SK-N-SH treated with all-trans-retinoic acid at 6 μM for 48 hours (cell line): ENCODE data around the gene SLX9.

ENCODE experiments used
- GLIS3 ChIP-seq: fragments of 250-450 bp; sonication (Bioruptor Pico); IDR thresholded peaks from 2 replicates; pipeline ENCODE4 v1.5.0; 2020; ENCODE audit warnings: mild to moderate bottlenecking, moderate library complexity
- ISL1 ChIP-seq: fragments of 250-450 bp; sonication (Bioruptor Pico); IDR thresholded peaks from 2 replicates; pipeline ENCODE4 v2.1.2; 2022; ENCODE audit warnings: mild to moderate bottlenecking, moderate library complexity
- RARB ChIP-seq: fragments of 250-450 bp; sonication (Bioruptor Pico); IDR thresholded peaks from 2 replicates; pipeline ENCODE4 v1.8.0; 2021; ENCODE audit warnings: mild to moderate bottlenecking, moderate library complexity
- ZNF70 ChIP-seq: fragments of 450-650 bp; formaldehyde crosslinking; IDR thresholded peaks from 2 replicates; pipeline ENCODE4 v1.5.0; 2020; ENCODE audit warnings: mild to moderate bottlenecking, moderate library complexity

DNA sequence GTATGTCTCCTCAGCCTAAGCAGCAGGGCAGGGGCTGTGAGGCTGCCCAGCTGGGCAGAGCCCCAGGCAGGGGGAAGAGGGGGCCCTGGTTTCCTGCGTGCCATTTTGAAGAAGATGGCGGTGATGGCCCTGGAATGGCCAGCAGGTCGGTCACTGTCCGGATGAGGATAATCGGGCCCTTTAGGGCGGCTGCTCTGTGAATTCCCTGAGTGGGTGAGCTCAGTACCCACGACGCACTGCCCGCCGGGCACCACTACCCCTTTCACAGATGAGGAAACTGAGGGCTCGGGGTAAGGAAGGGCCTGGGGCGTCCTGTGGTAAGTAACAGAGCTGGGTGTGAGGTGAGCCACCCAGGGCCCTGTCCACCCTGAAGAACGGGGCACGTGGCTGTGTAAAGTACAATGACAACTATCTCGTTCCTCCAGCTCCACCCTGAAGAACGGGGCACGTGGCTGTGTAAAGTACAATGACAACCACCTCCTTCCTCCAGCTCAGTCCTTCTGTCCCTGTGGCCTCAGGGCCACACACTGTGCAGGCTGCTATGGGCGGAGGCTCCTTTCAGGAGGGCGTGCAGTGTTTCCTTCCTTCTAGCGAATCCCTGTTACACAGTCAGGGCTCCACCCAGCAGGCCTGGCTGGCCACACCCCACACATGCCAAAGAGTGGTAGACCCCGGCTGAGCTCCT is 42.4 kb upstream of the SLX9 start:
- TF ChIP-seq GLIS3: no peak
- no peak for TF ChIP-seq ZNF70 (CRISPR knock-in tag)
- TF ChIP-seq ISL1: no peak
- no peak for TF ChIP-seq RARB (CRISPR knock-in tag)
